ENCODE results near the gene PSMD12.

DNA sequence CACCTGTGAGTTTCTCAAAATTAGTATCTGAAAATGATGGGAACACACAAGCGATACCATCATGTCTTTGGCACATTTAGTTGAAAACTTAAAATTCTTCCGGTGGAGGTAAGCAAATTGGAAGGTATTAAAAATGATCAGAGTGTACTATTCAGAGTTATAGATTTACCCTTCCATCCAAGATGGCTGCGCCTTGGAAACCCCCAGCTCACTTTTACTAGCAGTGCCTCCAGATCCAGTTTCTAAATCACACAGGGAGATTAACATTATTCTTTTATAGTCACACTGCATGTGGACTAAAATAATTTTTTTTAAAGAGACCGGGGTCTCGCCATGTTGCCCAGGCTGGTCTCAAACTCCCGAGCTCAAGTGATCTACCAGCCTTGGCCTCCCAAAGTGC, 25.7 kb upstream of the PSMD12 start:
- TF ChIP-seq, protein P1, sequence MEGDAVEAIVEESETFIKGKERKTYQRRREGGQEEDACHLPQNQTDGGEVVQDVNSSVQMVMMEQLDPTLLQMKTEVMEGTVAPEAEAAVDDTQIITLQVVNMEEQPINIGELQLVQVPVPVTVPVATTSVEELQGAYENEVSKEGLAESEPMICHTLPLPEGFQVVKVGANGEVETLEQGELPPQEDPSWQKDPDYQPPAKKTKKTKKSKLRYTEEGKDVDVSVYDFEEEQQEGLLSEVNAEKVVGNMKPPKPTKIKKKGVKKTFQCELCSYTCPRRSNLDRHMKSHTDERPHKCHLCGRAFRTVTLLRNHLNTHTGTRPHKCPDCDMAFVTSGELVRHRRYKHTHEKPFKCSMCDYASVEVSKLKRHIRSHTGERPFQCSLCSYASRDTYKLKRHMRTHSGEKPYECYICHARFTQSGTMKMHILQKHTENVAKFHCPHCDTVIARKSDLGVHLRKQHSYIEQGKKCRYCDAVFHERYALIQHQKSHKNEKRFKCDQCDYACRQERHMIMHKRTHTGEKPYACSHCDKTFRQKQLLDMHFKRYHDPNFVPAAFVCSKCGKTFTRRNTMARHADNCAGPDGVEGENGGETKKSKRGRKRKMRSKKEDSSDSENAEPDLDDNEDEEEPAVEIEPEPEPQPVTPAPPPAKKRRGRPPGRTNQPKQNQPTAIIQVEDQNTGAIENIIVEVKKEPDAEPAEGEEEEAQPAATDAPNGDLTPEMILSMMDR (IDR thresholded peaks at IDR 0.05): no peak
- no peak for TF ChIP-seq EZH2 (IDR thresholded peaks at IDR 0.05)
- TF ChIP-seq EZH2phosphoT487 (IDR thresholded peaks at IDR 0.05): no peak

Measured in neural progenitor cell (in vitro differentiated cells).